ENCODE data around the gene SENP7.
A peak's percentile ranks its signal among the peaks of the same experiment; 100 is the strongest.

The SENP7 gene

DNA sequence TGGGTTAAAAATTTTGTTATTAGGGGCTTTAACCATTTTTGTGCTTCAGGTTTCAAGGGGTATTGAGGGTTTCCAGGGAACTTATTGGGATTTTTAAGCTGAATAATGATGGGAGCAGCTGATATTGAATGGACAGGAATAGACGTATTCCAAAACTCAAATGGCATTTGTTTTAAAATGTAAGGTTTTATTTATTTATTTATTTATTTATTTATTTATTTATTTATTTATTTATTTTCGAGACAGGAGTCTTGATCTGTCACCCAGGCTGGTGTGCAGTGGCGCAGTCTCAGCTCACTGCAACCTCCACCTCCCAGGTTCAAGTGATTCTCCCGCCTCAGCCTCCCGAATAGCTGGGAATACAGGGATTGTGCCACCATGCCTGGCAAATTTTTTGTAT, 22.2 kb upstream of the SENP7 start:
- Histone ChIP-seq H3K27me3 (ENCODE audit: insufficient read depth, low read length, poor library complexity) (no peaks in the 10 kb centered on the region), H2AK5ac (ENCODE audit: low read length) (no peak overlapping the region), H3K18ac (ENCODE audit: low read length) (no peak overlapping the region), H3K23ac (ENCODE audit: low read length) (no peak overlapping the region), H2BK120ac (ENCODE audit: low read depth, low read length) (no peak overlapping the region), H3K27ac (ENCODE audit: low read depth, low read length) (no peak overlapping the region), H3K79me1 (ENCODE audit: low read length) (no peaks in the 10 kb centered on the region), H2BK15ac (replicated peaks; ENCODE audit: low read depth) (no peak overlapping the region), H4K5ac (ENCODE audit: low read length) (no peak overlapping the region), H3K4ac (ENCODE audit: low read depth, low read length) (no peak overlapping the region), H2BK5ac (ENCODE audit: low read length) (no peak overlapping the region), H4K8ac (ENCODE audit: low read depth, low read length) (no peak overlapping the region), H3K79me2 (ENCODE audit: control insufficient read depth, insufficient read depth, low read length) (no peaks in the 10 kb centered on the region), H3K4me1 (ENCODE audit: control insufficient read depth, low read depth, low read length) (peaks cover 6% of the 10 kb centered on the region), H3K9ac (ENCODE audit: low read length) (no peak overlapping the region), H3K36me3 (ENCODE audit: control insufficient read depth, insufficient read depth, low read length) (no peaks in the 10 kb centered on the region), H3K4me2 (ENCODE audit: low read length) (no peak overlapping the region), H3K4me3 (ENCODE audit: low read length) (no peak overlapping the region), H3K56ac (ENCODE audit: low read length) (no peak overlapping the region)
- DNase-seq: no peak
- no CpG with 5 or more reads among the region's 5 CpGs for WGBS (ENCODE audit: extremely low coverage, insufficient coverage, low lambda C conversion rate)

DNA sequence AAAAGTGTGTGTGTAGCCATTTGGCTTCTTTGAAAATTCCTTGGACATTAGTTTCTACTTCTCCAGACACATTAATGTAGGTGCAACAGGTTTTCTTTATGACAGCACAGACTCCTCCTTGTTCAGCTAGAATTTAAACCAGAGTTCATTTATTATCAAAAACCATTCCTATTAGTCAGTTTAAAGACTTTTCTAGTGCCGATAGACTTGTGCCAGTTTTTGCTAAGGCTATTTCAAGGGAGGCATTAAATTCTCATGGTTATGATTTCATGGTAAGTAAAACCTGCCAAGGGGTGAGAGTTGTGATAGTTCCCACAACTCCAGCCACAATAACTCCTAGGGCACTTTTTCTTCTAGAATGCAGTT, 20.6 kb upstream of the SENP7 start:
- Histone ChIP-seq H3K79me1 (ENCODE audit: low read length) (no peaks in the 10 kb centered on the region), H3K27me3 (ENCODE audit: insufficient read depth, low read length, poor library complexity) (no peaks in the 10 kb centered on the region), H4K5ac (ENCODE audit: low read length) (no peak overlapping the region), H2BK15ac (replicated peaks; ENCODE audit: low read depth) (peak overlapping the region; percentile 57), H4K8ac (ENCODE audit: low read depth, low read length) (no peak overlapping the region), H2BK5ac (ENCODE audit: low read length) (no peak overlapping the region), H3K23ac (ENCODE audit: low read length) (no peak overlapping the region), H3K4ac (ENCODE audit: low read depth, low read length) (no peak overlapping the region), H3K56ac (ENCODE audit: low read length) (peak overlapping the region; percentile 39), H2AK5ac (ENCODE audit: low read length) (no peak overlapping the region), H3K27ac (ENCODE audit: low read depth, low read length) (no peak overlapping the region), H3K4me3 (ENCODE audit: low read length) (no peak overlapping the region), H3K79me2 (ENCODE audit: control insufficient read depth, insufficient read depth, low read length) (no peaks in the 10 kb centered on the region), H3K18ac (ENCODE audit: low read length) (no peak overlapping the region), H3K36me3 (ENCODE audit: control insufficient read depth, insufficient read depth, low read length) (no peaks in the 10 kb centered on the region), H3K4me1 (ENCODE audit: control insufficient read depth, low read depth, low read length) (peaks cover 6% of the 10 kb centered on the region), H3K4me2 (ENCODE audit: low read length) (no peak overlapping the region), H2BK120ac (ENCODE audit: low read depth, low read length) (no peak overlapping the region), H3K9ac (ENCODE audit: low read length) (no peak overlapping the region)
- DNase-seq: no peak
- no CpG with 5 or more reads among the region's 1 CpG for WGBS (ENCODE audit: extremely low coverage, insufficient coverage, low lambda C conversion rate)

DNA sequence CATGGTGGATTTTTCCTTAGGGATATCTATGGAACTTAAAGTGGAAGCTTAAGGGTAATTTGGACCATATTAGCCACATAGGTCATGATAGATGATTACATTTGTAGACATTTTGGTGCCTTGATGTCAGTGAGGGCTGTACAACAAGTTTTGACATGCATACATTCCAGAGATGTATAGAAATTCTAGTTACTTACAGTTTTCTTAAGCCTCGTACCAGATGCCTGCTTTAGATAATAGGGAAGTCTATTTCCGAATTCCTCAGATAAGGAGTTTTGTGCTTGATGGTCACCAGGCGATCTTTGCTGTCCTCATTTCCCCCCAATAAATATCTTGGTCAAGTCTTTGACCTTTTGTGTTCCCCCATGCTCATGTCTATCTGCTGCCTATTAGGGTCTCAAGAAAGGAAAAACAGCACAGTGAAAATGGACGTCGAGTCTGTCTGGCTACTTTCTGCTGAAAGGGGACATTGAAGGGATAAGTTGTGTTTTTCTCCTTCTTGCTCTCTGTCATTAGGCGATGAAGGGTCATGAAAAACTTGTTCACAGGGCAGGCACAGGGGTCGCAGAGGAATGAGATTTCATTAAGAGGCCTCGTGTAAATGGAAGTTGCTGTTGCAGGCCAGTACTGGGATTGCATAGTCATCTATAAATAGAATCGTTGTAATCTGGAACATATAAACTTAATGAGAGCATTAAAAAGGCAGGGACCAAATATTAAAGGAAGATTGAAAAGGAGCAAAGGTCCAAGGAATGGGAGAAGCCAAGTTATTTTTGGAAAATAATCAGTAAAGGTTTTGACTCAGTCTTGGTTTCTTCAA, 20.0 kb upstream of the SENP7 start:
- H3K4me3 ChIP-seq (ENCODE audit: low read length): no peak overlapping the region
- peak overlapping the region; percentile 18 for H3K56ac ChIP-seq (ENCODE audit: low read length)
- no peaks in the 10 kb centered on the region for H3K36me3 ChIP-seq (ENCODE audit: control insufficient read depth, insufficient read depth, low read length)
- WGBS (ENCODE audit: extremely low coverage, insufficient coverage, low lambda C conversion rate): no CpG with 5 or more reads among the region's 9 CpGs
- H3K23ac ChIP-seq (ENCODE audit: low read length): no peak overlapping the region
- peak overlapping the region; percentile 29 for H2BK120ac ChIP-seq (ENCODE audit: low read depth, low read length)
- peak overlapping the region; percentile 41 for H2BK15ac ChIP-seq (replicated peaks; ENCODE audit: low read depth)
- no peaks in the 10 kb centered on the region for H3K79me1 ChIP-seq (ENCODE audit: low read length)
- no peak for DNase-seq
- no peak overlapping the region for H3K18ac ChIP-seq (ENCODE audit: low read length)
- H3K4me2 ChIP-seq (ENCODE audit: low read length): no peak overlapping the region
- peak overlapping the region; percentile 82 for H2BK5ac ChIP-seq (ENCODE audit: low read length)
- H3K4me1 ChIP-seq (ENCODE audit: control insufficient read depth, low read depth, low read length): peaks cover 6% of the 10 kb centered on the region
- no peaks in the 10 kb centered on the region for H3K79me2 ChIP-seq (ENCODE audit: control insufficient read depth, insufficient read depth, low read length)
- H4K5ac ChIP-seq (ENCODE audit: low read length): no peak overlapping the region
- H3K27ac ChIP-seq (ENCODE audit: low read depth, low read length): peak overlapping the region; percentile 78
- H3K4ac ChIP-seq (ENCODE audit: low read depth, low read length): no peak overlapping the region
- H2AK5ac ChIP-seq (ENCODE audit: low read length): no peak overlapping the region
- H3K9ac ChIP-seq (ENCODE audit: low read length): no peak overlapping the region
- H4K8ac ChIP-seq (ENCODE audit: low read depth, low read length): no peak overlapping the region
- H3K27me3 ChIP-seq (ENCODE audit: insufficient read depth, low read length, poor library complexity): no peaks in the 10 kb centered on the region

DNA sequence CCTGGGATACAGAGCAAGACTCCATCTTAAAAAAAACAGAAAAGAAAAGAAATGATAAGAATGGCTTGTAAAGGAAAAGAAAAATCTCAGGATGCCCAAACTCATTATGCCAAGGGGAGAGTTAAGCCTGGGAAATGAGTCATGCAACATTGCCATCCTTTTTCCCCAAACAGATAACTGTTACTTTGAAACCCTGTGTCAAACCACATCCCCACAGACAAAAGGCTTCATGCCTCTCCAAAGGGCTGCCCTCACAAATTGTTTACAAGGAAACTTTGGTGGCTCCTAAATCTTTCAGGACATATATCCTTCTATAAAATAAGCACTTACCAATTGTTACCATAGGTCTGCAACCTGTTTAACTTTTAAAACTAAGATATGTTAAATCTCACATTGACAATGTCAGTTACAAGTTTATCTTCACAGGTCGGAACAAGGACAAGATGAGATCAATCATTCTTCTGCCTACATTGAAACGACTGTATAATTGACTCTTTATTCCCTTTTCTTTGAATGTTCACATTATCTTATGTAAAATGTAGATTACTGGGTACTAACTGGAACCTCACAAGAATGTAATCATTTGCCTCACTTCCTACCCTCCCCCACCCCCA, 18.6 kb upstream of the SENP7 start:
- Histone ChIP-seq H3K79me2 (ENCODE audit: control insufficient read depth, insufficient read depth, low read length) (no peaks in the 10 kb centered on the region), H3K79me1 (ENCODE audit: low read length) (no peaks in the 10 kb centered on the region), H3K36me3 (ENCODE audit: control insufficient read depth, insufficient read depth, low read length) (no peaks in the 10 kb centered on the region), H4K8ac (ENCODE audit: low read depth, low read length) (no peak overlapping the region), H3K27ac (ENCODE audit: low read depth, low read length) (peak overlapping the region; percentile 58), H2BK5ac (ENCODE audit: low read length) (peak overlapping the region; percentile 48), H3K4me3 (ENCODE audit: low read length) (no peak overlapping the region), H3K4me2 (ENCODE audit: low read length) (no peak overlapping the region), H3K27me3 (ENCODE audit: insufficient read depth, low read length, poor library complexity) (no peaks in the 10 kb centered on the region), H3K4me1 (ENCODE audit: control insufficient read depth, low read depth, low read length) (peaks cover 6% of the 10 kb centered on the region), H2AK5ac (ENCODE audit: low read length) (no peak overlapping the region), H4K5ac (ENCODE audit: low read length) (no peak overlapping the region), H3K23ac (ENCODE audit: low read length) (no peak overlapping the region), H2BK120ac (ENCODE audit: low read depth, low read length) (no peak overlapping the region), H3K56ac (ENCODE audit: low read length) (peak overlapping the region; percentile 50), H2BK15ac (replicated peaks; ENCODE audit: low read depth) (no peak overlapping the region), H3K4ac (ENCODE audit: low read depth, low read length) (no peak overlapping the region), H3K18ac (ENCODE audit: low read length) (peak overlapping the region; percentile 75), H3K9ac (ENCODE audit: low read length) (no peak overlapping the region)
- peak; percentile 29 for DNase-seq
- WGBS (ENCODE audit: extremely low coverage, insufficient coverage, low lambda C conversion rate): no CpG with 5 or more reads among the region's 2 CpGs

DNA sequence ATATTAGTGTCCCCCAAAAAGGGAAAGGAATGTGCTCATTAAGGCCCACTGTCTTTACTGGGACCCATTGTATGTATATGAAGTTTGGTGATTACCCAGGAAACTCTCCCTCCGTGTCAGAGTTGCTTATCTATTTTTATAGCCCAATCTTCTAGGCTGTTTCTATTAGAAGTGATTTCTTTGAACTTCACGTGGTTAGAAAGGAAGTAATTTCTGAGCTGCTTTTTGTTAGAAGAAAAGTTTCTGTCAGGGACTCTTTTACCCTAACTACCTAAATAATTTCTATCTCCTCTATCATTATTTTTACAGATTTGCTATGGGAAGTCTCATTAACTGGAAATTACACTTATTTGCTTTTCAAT, 17.7 kb upstream of the SENP7 start:
- H3K4ac ChIP-seq (ENCODE audit: low read depth, low read length): no peak overlapping the region
- no peak overlapping the region for H3K4me3 ChIP-seq (ENCODE audit: low read length)
- H3K18ac ChIP-seq (ENCODE audit: low read length): no peak overlapping the region
- no peak overlapping the region for H3K9ac ChIP-seq (ENCODE audit: low read length)
- no peak overlapping the region for H2BK5ac ChIP-seq (ENCODE audit: low read length)
- H3K79me2 ChIP-seq (ENCODE audit: control insufficient read depth, insufficient read depth, low read length): no peaks in the 10 kb centered on the region
- H3K4me1 ChIP-seq (ENCODE audit: control insufficient read depth, low read depth, low read length): peaks cover 6% of the 10 kb centered on the region
- no peak overlapping the region for H4K5ac ChIP-seq (ENCODE audit: low read length)
- no peak overlapping the region for H2BK120ac ChIP-seq (ENCODE audit: low read depth, low read length)
- H3K23ac ChIP-seq (ENCODE audit: low read length): no peak overlapping the region
- peak overlapping the region; percentile 19 for H2BK15ac ChIP-seq (replicated peaks; ENCODE audit: low read depth)
- H3K4me2 ChIP-seq (ENCODE audit: low read length): no peak overlapping the region
- H3K36me3 ChIP-seq (ENCODE audit: control insufficient read depth, insufficient read depth, low read length): no peaks in the 10 kb centered on the region
- peak overlapping the region; percentile 45 for H3K27ac ChIP-seq (ENCODE audit: low read depth, low read length)
- no peak for DNase-seq
- H3K79me1 ChIP-seq (ENCODE audit: low read length): no peaks in the 10 kb centered on the region
- no peaks in the 10 kb centered on the region for H3K27me3 ChIP-seq (ENCODE audit: insufficient read depth, low read length, poor library complexity)
- H3K56ac ChIP-seq (ENCODE audit: low read length): no peak overlapping the region
- no CpG with 5 or more reads among the region's 2 CpGs for WGBS (ENCODE audit: extremely low coverage, insufficient coverage, low lambda C conversion rate)
- no peak overlapping the region for H2AK5ac ChIP-seq (ENCODE audit: low read length)
- H4K8ac ChIP-seq (ENCODE audit: low read depth, low read length): no peak overlapping the region
